ENCODE measurements around the gene TBP.

Gene TBP

DNA sequence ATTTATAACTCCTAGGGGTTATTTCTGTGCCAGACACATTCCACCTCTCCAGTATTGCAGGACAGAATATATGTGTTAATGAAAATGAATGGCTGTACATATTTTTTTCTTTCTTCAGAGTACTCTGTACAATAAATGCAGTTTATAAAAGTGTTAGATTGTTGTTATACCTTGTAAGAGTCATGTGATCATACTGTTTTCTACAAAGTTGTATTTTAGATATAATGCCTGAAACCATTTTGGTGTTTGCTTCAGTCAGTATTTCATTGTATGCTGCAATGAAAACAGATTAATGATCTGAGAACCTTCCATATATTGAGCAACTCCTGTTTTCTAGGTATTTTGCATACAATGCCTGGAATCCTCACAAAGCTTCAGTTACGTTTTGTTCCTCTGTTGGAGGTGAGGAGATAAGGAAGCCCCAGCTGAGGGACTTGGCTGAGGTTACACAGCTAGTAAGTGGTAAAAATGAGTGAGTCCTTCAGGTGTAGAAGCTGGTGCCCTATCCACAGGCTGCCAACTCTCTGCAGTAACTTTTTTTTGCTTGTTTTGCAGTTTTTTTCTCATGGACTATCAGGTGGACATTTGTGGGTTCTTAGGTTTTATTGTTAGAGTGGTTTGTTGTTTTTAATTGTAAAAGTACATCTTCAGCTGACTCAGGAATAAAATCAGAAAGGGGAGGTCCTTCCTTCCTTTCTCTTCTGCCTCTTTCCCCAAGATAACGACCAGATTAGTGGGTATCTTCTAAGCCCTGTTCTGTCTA is 18.7 kb downstream of the TBP start:
- TF ChIP-seq GATA3 (IDR thresholded peaks at IDR 0.05; ENCODE audit: low read depth, low read length): no peak
- TF ChIP-seq GATA2 (IDR thresholded peaks at IDR 0.05; ENCODE audit: low read depth, low read length): no peak

DNA sequence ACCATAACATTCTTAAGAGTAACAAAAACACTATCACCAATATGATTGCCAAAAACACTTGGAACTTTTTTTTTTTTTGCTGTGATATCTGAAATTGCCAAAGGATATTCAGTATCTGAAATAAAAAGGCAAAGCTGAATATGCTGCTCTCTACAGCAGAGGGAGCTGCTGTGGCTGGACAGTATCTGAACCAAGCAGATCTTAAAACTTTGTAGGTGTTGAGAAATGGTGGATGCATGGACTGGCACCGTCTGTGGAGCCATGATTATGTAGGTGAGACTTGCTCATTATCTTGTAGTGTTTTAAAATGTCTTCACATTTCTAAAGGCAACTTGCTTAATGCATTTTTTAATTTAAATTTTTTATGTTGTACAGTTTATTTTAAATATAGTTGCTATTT is 21.1 kb downstream of the TBP start:
- TF ChIP-seq GATA2 (IDR thresholded peaks at IDR 0.05; ENCODE audit: low read depth, low read length): no peak
- TF ChIP-seq GATA3 (IDR thresholded peaks at IDR 0.05; ENCODE audit: low read depth, low read length): no peak

DNA sequence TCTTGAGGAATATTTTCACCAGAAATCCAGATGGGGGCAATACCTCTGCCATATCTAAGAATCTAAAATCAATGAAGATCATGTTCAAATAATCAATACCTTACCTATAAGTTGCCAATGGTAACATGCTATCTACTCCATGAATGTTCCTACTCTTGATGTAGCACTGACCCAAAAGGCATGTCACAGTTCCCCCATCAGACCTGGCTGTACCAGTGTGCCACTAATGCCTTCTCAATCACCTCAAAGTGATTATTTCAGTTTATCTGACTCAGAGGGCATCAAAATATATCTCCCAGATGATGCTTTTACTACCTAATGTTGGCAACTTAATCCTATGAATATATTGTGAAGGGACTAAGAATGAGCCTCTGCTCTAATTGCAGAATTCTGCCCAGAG is 24.7 kb downstream of the TBP start:
- no peak for TF ChIP-seq GATA2 (IDR thresholded peaks at IDR 0.05; ENCODE audit: low read depth, low read length)
- no peak for TF ChIP-seq GATA3 (IDR thresholded peaks at IDR 0.05; ENCODE audit: low read depth, low read length)

DNA sequence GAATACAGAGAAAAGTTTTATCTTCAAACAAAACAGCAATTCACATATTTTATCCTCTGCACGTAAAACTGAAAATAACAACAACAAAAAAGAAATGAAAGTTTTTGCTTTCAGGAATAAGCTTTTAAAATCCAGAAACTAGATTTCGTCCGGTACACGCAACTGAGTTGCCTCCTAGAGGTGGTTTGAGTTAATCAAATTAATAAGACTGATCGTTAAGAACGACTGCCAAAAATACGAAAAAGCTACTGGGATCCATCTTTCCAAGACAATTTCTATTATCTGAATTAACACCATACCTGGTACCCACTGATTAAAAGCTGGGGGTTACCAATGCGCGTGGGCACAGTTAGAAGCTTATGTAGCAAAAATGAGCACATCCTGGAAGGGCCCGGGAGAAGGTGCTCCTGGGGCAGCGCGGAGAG is 29.6 kb downstream of the TBP start:
- no peak for TF ChIP-seq GATA3 (IDR thresholded peaks at IDR 0.05; ENCODE audit: low read depth, low read length)
- no peak for TF ChIP-seq GATA2 (IDR thresholded peaks at IDR 0.05; ENCODE audit: low read depth, low read length)

DNA sequence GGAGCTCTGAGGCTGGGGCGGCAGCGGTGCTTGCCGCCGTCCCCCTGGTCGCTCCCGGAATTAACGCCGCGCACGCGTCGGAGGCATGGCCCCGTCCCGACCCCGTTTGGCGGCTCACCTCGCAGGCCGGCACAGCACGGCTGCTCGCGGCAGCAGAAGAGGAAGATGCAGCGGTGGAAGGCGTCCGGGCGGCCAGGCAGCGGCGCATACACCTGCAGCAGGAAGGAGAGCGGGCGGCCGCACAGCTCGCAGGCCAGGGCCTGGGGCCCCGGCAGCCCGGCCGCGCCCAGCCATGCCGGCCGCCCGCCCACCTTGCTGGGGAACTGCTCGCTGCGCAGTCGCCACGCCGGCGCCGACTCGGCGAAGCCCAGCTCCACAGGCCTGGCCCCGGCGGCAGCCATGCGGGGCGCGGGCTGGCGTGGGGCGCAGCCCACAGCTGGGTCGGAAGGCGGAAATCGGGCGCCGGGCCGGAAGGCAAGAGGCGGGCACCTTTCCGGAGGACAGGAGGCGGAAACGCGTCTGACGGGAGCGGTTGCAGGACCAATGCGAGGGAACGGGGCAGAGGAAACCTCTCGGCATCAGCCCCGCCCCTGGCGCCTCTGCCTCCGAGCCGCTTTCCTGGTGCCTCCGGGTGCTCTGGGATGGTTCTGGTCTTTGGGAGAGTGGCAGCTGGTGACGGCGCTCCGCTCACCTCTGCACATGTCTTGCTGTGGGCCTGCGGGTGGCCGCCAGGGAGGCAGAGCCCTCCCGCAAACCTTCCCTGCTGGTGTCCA is 30.2 kb downstream of the TBP start, which contains the start of gene PDCD2:
Gene PDCD2, minus strand, starts transcription at position 457 of the 773 bp plus-strand sequence. Its CDS starts 56 bp downstream, at position 401.
- TF ChIP-seq GATA2 (IDR thresholded peaks at IDR 0.05; ENCODE audit: low read depth, low read length): no peak
- no peak for TF ChIP-seq GATA3 (IDR thresholded peaks at IDR 0.05; ENCODE audit: low read depth, low read length)

DNA sequence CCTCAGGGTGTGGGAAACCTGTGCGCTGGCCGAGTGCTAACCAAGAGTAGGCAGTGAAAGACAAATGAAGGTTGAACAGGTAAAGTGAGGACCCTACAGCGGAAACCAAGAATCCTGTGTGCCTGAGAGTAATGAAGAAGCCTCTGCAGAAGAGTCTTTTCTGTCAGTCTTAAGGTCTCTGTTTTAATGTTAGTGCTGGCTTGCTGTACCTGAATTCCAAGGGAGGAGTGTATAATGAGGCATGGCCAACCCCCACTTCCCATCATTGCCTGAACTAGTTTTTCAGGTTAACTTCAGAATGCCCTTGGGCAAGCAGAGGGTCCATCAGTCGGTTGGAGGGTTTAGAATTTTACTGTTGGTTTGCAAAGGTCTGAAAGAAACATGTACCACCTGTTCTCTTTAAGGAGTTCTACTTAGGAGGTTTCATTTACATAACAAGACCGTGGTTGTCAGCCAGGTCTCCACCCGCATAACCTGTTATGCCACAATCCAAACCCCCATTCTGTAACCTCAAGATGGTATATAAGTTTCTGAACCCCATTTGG is 30.9 kb downstream of the TBP start:
- TF ChIP-seq GATA3 (IDR thresholded peaks at IDR 0.05; ENCODE audit: low read depth, low read length) (no peak), GATA2 (IDR thresholded peaks at IDR 0.05; ENCODE audit: low read depth, low read length) (no peak)

DNA sequence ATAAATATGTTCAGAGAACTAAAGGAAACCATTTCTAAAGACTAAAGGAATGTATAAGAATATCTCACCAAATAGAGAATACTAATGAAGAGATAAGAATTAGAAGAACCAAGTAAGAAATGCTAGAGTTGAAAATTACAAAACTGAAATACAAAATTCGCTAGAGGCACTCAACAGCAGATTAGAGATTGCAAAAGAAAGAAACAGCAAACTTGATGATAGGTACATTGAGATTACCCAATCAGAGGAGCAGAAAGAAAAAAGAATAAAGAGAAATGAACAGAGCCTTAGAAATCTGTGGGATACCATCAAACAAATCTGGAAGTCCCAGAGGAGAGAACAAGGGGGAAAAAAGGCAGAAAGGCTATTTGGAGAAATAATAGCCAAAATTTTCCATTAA is 36.6 kb downstream of the TBP start:
- TF ChIP-seq GATA2 (IDR thresholded peaks at IDR 0.05; ENCODE audit: low read depth, low read length): no peak
- no peak for TF ChIP-seq GATA3 (IDR thresholded peaks at IDR 0.05; ENCODE audit: low read depth, low read length)

DNA sequence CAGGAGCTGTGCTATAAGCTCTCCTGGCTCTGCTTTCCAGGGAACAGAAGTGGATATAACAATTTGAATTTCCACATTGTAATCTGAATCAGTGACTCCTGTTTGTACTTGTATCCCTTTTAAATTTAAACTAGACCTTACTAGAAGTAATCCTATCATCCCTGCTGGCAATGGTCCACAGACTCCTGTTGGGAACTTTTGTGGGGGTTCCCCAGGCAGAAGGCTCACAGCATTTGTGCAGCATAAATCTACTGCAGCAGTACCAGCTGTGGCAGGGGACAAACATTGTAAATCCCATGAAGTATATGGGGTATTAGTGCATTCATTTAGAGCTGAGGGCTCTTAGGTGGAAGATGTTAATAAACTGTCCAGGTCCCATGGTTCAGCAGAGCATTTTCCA is 42.3 kb downstream of the TBP start:
- no peak for TF ChIP-seq GATA2 (IDR thresholded peaks at IDR 0.05; ENCODE audit: low read depth, low read length)
- TF ChIP-seq GATA3 (IDR thresholded peaks at IDR 0.05; ENCODE audit: low read depth, low read length): no peak

DNA sequence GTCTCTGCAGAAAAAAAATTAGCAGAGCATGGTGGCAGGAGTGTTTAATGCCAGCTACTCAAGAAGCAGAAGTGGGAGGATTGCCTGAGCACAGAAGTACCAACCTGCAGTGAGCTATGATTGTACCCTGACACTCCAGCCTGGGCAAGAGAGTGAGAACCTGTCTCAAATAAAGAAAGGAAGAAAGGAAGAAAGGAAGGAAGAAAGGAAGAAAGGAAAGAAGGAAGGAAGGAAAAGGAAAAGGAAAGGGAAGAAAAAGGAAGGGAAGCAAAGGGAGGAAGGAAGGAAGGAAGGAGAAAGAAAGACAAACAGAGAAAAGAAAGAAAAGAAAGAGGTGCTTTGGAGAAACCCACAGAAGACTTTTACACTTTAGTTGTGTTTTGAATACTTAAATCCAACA is 43.1 kb downstream of the TBP start:
- TF ChIP-seq GATA2 (IDR thresholded peaks at IDR 0.05; ENCODE audit: low read depth, low read length): no peak
- TF ChIP-seq GATA3 (IDR thresholded peaks at IDR 0.05; ENCODE audit: low read depth, low read length): no peak

DNA sequence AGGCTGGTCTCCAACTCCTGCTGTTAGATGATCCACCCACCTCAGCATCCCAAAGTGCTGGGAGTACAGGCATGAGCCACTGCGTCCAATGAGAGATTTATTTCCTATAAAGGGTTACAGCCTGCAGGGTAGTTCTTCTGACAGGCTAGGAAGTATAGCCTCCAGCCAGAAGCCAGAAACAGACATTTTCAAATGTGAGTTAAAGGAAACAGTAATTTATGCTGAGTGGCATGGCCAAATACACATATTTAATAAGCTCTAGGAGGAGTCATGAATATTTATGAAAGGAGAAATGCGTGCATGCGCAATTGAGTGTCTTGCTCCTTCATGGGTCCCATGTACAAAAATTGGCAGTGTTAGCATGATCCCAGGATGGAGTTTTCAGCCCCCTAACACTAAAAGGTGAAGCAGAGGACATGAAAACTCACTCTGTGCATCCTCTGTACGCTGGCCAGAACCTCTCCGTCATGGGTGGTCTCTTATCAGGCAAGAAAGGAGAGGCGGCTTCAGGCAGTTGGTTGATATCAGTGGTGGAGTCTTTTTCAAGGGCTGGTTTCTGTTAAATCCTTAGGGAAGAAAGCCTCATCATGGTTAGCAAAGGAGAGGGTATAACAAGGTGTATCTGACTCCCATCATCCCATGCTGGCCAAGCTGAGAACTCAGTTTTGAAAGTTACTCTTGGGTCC is 51.5 kb downstream of the TBP start:
- TF ChIP-seq GATA2 (IDR thresholded peaks at IDR 0.05; ENCODE audit: low read depth, low read length): no peak
- TF ChIP-seq GATA3 (IDR thresholded peaks at IDR 0.05; ENCODE audit: low read depth, low read length): no peak

Measured in SH-SY5Y (cell line).